NCI-H748 (cell line): ENCODE results near the gene SLC25A12.
A peak's percentile ranks its signal among the peaks of the same experiment; 100 is the strongest.

Experiments used
- DNase-seq: peaks from one replicate; lab custom pipeline; 2025; ENCODE audit not compliant: unreplicated experiment; lab: John Stamatoyannopoulos, UW

The SLC25A12 gene

DNA sequence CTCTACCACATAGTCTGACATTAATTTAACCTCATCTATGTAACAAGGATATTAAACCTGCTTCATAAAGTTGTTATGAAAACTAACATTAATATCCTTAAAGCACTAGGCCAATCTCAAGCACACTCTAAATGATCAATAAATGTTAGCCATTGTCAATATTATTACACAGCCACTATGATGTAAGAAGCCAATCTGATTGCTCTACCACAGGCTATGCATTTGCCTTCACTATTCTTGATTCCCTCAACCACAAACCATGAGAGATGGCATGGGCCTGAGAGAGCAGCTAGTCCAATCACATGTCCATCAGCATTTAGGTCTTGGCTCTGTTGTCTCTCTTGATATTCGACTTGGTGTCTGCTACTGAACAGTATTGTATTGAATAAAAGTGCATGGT, 4.2 kb downstream of the SLC25A12 start:
- no peak for DNase-seq

DNA sequence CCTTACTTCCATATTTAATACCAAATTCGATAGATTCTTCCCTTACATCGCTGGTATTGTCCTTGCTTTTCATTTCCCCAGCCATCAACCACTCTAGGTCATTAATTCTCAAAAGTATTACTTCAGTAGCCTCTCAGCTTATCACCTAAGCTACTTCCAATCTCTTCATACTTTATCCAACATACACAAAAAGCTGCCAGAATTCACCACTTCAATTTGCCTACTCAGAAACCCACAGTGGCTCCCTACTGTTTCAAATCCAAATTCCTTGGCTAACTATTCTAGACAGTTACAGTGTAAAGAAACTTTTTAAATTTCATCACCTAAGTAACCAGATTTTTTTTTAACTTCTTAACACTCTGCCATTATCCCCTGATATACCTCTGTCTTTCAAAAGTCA, 4.7 kb downstream of the SLC25A12 start:
- no peak for DNase-seq

- no peak for DNase-seq
Observed at GRCh38 chr2:171883275-171883893, 10.7 kb downstream of the SLC25A12 start.

- DNase-seq = no peak
Observed at GRCh38 chr2:171882089-171882769, 11.8 kb downstream of the SLC25A12 start.

- no peak for DNase-seq
Observed at GRCh38 chr2:171880774-171881173, 13.3 kb downstream of the SLC25A12 start.

GRCh38 chr2:171879865-171880264, 14.2 kb downstream of the SLC25A12 start:
- no peak for DNase-seq

DNA sequence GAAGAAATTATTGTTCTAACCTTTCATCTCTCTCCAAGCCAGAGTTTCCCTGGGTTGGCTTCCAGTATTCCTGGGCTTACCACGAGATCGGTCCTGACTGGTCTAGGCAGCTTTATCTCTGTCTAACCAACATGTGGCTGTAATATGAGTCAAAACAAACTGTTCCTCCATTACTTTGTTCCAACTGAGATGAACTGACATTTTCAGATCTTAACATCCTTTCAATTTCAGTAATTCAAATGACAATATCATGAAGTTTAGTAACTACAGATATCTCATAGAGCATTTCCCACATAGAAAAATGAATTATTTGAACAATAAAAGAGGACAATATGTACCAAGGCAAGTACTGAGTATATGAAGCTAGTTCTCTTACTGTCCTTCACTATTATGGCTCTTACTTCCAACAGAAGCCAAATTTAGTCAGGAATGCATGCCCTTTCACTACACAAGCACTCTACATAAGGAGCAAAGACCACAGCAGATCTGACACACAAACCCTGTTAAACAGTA, 15.5 kb downstream of the SLC25A12 start:
- peak; percentile 23 for DNase-seq

GRCh38 chr2:171874963-171875362, 19.1 kb downstream of the SLC25A12 start:
- no peak for DNase-seq

- no peak for DNase-seq
Observed at GRCh38 chr2:171874517-171874916, 19.5 kb downstream of the SLC25A12 start.

DNA sequence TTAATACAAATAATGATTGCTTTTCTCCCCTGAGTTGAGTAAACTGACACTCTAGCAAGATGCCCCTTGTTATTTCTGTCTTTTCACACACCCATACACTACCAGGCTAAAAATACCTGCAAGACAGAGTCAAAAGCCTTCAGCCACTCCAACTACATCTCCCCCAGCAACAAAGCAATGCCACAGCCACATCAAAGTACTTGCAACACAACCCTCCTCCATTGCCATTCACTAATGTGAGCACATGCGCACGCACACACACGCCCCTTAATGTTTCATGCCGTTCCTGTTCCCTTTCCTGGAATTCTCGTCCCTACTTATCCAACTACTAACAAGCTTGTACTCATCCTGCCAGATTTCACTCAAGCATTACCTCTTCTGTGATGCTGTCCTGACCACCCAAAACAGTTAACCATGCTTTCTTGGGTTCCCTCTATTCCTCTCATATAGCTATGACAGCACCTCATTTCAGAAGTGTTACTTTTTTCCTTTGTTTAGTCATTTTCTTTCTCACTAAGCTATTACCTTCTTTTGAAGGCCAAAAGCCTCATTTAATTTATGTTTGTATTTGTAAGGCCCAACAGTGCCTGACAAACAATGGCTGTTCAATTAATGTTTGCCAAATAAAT, 29.6 kb downstream of the SLC25A12 start:
- DNase-seq = no peak

- DNase-seq = no peak
Observed at GRCh38 chr2:171862501-171862900, 31.5 kb downstream of the SLC25A12 start.

- DNase-seq = no peak
Observed at GRCh38 chr2:171858397-171858958, 35.6 kb downstream of the SLC25A12 start.

DNA sequence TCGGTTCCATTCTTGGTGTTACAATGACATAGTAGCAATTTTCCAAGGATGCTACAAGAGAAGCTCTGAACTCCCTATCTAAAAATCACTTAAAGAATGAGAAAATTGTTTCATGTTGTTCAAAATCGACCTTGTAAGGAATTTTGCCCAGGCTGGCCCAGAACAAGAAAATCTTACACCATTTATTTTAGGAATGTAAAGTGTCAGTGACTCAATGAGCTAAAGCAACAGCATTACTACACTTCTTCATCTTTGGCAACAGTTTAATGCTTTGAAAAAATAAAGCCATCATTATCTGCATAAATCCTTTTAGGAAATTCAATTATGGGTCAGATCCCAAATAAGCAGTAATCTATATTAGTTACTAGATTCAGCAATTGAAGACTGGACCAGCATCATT, 38.6 kb downstream of the SLC25A12 start:
- no peak for DNase-seq

- no peak for DNase-seq
Observed at GRCh38 chr2:171852366-171852888, 41.6 kb downstream of the SLC25A12 start.

GRCh38 chr2:171847627-171848026, 46.4 kb downstream of the SLC25A12 start:
- DNase-seq = no peak

DNA sequence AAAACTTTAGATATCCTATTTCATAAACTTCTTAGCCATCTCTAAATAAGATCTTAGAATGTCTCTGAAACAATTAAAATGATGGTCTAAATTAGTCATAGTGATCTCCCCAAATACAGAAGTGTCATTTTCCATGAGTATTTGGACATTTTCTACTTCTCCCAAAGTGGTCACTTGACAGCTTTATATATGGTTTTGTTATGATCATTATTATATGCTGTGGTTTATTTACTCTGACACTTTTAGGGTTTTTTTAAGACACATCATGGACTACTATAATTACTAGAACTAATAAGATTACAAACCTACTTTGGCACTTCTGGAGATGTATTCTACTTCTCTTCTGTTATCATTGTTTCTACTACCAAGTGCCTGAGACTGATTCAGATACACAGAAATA, 47.1 kb downstream of the SLC25A12 start:
- no peak for DNase-seq

GRCh38 chr2:171841996-171842395, 52.0 kb downstream of the SLC25A12 start:
- DNase-seq = no peak

- DNase-seq = no peak
Observed at GRCh38 chr2:171837736-171838135, 56.3 kb downstream of the SLC25A12 start.

DNA sequence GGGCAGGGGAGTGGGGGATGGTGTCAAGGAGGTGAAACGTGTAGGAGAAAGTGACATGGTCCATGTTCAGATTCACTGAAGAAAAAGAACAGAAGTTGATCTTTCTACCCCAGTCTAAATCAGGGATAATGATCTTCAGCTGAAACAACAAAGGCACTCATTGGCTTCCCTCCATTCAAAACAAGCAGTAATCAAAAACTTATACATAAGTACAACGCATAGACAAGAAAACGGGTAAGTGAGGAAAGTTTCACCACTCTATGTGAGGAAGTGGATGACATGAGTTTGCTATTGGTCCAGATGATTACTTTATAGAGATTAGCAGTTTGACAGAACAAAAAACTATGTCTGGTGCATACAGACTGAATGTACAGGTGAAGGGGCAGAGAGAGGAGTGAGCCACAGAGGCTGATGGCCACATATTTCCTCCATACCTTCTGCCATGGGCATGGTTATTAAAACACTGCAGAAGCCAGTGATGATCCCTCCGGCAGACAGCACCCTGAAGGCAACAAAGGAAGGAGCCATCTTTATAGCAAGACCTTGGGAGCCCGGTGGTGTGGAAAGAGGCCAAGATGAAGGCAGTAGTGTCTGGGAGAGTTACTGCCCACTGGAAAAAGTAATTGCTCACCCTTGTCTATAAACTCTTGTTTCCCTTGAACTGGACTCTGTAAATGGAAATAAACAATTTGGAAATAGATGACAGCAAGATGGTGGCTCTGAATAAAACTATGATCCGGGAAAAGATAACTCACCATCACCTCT, 57.7 kb downstream of the SLC25A12 start:
- no peak for DNase-seq

DNA sequence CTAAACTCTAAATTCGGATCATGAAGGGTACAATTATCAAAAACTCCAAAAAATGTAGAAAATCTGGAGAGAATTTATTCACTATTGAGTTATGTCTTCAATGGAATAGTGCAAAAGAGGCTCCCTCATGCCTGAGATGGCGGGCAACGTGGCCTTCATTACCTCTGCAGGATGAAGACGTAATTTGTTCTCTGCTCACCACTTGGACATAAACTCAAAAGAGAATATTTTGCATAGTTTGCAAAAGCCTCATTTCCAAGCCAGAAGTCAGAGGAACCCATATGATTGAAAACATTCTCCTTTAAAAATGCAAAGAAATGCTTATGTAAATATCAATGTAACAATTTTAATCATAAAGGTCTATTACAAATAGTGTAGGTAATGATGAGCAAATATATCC, 58.7 kb downstream of the SLC25A12 start:
- no peak for DNase-seq

DNA sequence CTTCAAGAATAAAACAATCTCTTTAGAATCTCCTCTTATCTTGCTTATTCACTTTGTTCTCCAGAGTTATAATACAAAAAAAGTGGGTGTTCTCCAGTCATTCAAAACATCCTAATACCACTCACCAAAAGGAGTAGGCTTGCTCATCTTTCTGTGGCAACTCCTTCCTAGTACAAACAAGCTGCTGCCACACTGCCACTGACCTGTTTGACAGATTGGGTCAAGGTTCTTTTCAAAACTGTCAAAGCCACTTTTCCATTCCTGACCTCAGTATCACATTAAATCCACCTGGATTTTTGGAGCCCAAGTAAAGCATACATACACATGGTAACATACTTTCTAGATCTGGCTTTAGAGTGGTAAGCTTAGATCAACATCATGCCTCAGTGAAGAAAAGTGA, 59.8 kb downstream of the SLC25A12 start:
- DNase-seq = no peak
